ENCODE data around the gene UQCRQ.

Gene UQCRQ

DNA sequence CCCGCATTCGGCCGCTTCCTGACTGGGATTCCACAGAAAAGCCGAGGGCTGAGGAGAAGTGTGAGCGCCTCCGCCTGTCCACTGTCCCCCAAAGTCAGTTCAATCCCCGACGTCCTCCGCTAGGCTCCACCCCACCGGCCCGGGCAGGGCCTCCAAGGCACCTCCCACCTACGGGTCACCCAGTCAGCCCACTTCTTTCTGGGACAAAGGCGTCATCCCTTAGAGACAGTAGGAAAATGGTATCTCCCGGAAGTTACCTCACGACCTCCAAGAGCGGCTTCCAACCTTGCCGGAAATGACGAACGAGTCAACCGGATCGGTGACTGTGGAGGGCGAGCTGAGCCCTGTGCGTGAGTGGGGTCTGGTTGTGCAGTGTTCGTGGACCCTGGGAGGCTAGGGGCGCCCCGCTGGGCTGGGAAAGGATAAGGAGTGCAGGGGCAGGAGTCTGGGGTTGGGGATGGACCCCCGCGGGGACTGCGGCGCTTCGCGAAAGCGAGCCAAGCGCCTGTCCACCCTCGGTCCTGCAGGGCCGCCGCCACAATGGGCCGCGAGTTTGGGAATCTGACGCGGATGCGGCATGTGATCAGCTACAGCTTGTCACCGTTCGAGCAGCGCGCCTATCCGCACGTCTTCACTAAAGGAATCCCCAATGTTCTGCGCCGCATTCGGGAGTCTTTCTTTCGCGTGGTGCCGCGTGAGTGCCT lies at the start of gene UQCRQ, which contains the start of gene GDF9:
TSS of gene UQCRQ (plus strand) at position 301 of the 704 bp plus-strand sequence. CDS start at position 541, 240 bp downstream.
TSS of gene GDF9 (minus strand) at position 128 of the 704 bp plus-strand sequence. CDS start 1,936 bp downstream, outside the sequence.
- DNase-seq (ENCODE audit: low read depth): peak; percentile 100

- DNase-seq (ENCODE audit: low read depth): no peak
Observed at GRCh38 chr5:132817011-132817410, 49.4 kb upstream of the UQCRQ start.

DNA sequence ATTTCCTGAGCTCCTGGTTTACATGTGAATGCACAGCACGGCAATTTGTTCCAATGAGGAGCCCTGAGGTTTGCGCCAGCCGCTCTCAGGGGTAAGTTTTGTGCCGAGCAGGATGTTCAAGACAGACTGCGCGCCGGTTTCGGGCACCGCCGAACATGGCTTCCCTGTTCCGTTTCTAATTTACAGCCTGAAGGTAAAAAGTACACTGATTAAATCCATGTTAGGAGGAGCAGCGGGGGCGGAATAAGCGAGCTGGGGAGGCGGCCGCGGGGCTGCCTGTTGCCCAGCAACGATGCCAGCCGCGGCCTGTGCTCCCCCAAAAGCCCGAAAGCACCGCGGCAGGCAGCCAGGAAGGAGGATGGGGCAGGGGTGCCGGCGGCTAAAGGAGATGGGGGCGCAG lies 47.0 kb upstream of the UQCRQ start:
- DNase-seq (ENCODE audit: low read depth): no peak

- DNase-seq (ENCODE audit: low read depth): peak; percentile 92
Observed at GRCh38 chr5:132820162-132820754, 46.2 kb upstream of the UQCRQ start.

DNA sequence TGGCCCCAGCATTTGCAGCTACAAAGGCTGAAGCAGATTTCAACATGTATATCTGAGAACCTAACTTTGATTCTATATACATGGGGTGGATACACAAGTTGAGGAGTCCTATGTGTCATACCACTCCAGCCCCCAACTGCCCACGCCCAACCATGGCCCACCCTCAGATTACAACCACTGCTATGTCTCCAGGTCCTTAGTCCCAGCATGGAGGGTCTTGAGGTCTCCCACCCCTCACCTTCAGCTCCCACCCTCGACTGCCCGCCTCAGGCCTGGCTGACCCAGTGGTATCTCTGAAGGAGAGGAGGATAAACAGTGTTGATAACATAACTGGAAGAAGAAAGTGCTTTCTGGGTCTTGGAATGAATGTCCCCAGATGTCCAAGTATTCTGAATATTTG lies 45.1 kb upstream of the UQCRQ start:
- DNase-seq (ENCODE audit: low read depth): no peak

DNA sequence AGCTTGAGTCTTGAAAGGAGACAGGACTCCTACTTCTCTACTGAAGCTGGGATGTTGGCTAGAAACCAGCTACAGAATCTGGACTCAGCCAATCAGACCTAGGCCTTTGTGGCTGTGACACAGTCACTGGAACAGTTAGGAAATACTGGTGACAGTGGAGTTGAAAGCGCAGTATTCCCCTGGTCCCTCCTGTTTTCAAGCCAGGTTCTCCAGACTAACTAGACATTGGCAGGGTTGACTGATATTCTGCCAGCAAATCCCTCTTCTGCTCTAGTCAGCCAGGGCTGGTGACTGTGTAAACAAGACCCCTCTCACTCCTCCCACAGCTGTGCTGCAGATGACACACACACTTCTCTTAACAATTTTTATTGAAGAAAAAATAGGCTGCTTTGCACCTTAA lies 44.7 kb upstream of the UQCRQ start:
- DNase-seq (ENCODE audit: low read depth): no peak

DNA sequence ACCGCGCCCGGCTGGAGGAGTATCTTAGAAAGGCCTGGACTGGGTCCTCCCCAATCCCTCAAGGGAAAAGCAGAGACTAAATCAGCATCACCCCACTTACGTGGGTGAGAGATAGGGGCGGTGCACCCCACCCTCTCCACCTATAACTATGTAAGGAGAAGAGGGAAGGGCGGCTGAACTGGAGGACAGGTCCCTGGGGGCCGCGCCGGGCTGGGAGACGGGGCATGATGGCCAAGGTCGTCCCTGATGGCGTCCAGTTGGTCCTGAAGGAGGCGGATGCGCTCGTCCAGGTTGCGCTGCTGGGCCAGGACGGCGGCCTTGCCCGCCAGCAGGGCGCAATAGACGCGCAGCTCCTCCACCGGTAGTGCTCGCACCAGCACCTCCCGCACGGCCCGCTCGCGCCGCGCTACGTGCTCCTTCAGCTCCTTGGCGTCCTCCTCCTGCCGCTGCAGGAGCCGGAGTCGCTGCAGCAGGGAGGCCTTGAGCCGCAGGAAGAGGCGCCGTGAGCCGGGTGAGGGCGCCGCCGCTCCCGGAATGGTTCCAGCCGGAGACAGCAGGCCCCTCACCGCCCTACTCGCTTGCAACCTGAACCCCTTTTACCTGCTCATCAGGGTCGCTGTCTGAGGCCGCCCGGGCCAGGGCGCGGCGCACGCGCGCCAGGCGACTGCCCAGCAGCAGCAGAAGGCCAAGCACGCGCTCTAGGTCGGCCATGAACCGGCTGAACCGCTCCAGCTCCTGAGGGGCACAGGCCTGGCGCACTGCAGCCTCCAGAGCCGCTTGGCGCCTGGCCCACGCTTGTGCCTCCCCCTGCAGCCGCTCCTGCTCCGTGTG lies 43.6 kb upstream of the UQCRQ start:
- DNase-seq (ENCODE audit: low read depth): peak; percentile 48

GRCh38 chr5:132823481-132824050 lies 42.9 kb upstream of the UQCRQ start:
- no peak for DNase-seq (ENCODE audit: low read depth)

GRCh38 chr5:132824426-132824825 lies 42.0 kb upstream of the UQCRQ start:
- no peak for DNase-seq (ENCODE audit: low read depth)

- no peak for DNase-seq (ENCODE audit: low read depth)
Observed at GRCh38 chr5:132825033-132825833, 41.2 kb upstream of the UQCRQ start.

DNA sequence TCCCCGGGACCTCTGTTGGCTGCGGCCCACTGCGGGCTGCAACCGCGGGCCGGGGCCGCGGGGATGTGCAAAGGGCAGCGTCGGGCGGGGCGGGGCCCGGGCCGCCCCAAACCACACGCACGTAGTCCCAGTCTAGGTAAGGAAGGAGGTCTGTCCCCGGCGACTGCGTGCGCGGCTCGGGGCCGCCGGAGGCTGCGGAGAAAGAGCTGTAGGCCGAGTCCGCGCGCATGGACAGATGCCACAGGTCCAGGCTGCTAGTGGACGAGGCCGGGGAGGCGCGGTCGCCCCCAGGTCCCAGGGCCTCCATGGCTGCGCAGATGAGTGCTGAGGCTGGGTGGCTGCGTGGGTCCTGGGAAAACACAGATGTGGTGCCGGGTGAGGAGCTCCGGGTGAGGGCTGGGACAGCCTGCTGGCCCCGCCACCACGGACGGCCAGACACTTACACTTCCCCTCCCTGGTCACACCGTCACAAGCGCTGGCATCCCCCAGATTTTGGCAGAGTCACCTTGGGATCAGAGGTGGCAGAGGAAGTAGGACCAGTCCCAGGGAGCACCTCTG lies 40.5 kb upstream of the UQCRQ start:
- DNase-seq (ENCODE audit: low read depth): no peak

DNA sequence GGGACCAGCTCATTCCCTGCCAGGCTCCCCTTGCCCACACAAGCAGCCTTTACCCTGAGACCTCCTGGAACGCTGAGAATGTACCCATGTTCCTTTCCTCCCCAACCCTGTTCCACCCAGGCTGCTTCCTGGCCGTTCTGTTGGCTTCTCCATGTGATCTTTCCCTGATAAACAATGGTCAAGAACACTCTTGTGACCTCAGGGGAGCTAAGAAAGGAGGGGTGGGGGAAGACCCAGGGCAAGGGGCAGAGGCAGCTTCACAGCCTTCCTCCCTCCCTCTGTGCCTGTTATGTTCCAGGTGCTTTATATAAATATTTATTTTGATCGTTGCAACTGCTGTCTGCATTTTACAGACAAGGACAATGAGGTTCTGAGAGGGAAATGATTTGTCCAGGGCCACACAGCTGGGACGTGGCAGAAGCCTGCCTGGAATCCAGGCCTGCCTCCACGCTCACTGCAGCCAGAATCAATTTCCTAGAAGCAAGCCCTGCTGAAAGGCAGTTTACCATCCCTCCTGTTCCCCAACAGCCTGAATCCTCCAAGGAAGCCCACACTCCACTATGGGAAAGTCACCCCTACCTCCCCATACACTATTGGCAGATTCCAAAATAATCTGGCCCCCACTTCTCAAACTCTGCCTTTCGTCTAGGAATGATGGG lies 39.9 kb upstream of the UQCRQ start:
- no peak for DNase-seq (ENCODE audit: low read depth)

DNA sequence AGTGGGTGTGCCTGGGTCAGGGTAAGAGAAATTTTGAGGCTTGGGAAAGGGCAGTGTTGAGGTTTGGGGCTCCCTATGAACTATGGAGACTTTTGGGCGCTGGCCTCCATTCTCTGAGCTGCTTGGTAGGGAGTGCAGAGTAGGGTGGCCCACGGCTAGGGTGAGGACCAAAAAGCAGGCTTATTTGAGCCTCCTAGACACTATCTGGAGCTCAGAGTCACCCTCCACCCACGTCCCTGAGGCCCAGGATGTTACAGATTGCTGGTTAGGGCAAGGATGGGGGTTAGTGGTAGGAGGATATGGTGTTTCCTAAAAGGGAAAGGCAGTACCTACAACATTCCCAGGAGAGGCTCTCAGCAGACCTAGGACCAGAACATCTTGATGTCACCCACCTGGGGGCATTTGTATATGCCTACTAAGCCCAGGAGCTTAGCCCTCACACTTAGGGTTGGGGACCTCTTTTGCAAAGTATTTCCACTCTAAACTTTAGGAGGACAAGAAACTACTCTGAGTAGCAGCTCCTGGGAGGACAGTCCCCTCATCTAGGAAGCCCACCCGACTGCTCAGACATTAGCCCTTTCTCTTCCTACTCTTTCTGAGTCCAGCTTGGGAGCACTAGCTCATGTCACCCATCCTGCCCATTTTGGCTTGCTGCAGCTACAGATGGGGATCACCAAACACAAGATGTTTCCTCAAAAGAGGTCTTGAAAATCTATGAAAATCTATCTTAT lies 38.3 kb upstream of the UQCRQ start:
- no peak for DNase-seq (ENCODE audit: low read depth)

GRCh38 chr5:132828846-132829494 lies 37.5 kb upstream of the UQCRQ start:
- no peak for DNase-seq (ENCODE audit: low read depth)

DNA sequence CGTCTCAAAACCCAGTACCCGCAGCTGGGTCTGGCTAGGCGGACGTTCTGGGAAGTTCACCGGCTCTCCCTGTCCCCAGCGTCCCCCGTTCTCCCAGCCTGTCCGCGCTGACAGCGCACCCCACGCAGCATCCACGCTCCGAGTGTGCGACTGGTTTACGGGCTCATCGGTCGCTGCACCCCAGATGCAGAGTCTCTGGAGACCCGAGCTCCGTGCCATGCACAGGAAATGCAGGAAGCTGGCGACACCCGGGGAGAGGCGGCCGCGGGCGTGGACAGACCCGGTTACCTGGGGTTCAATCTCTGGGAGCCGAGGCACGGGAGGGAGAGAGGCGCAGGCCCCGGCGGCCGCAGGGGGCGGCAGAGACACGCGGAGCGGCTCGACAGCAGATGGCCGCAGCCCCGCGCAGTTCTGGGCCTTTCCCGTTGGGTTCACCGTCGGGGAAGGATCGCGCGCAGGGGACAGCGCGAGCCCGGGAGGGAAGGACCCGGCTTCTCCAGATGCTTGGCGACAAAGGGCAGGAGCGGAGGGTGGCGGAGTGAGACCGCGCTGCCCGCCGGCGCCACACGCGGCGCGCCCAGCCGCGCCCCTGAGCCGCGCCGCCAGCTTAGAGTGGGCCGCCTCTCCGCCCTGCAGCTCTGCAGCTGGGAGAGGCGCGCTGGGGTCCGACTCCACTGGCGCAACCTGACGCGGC lies 36.6 kb upstream of the UQCRQ start:
- DNase-seq (ENCODE audit: low read depth): peak; percentile 50

DNA sequence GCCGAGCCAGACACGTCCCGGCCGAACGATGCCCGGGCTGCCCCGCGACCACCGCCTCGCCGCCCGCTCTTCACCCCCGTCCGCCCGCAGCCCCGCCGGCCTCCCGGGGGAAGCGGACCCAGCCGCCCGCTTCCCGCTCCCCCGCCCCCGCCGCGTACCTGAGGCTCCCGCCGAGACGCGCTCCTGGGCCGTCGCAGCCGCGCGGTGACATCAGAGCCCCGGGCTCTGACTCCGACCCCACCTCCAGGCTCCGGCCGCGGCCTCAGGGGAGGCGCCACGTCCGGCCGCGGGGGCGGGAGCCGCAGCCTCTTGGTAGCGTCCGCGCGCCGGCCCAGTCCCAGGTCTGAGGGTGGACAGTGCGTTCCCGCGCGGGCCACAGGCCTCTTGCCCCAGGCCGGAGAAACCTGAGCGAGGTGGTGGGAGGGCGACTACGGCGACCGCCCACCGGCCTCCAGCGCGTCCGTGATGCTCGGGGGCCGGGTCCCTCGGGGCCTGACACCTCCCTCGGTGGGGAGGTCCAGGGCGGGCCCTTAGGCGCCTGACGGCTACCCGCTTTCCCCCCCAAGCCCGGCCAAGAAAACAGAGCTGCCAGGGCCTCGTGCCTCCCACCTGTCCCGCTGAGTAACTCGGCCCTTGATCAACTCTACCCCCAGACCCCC lies 35.9 kb upstream of the UQCRQ start, which contains the start of gene SHROOM1:
TSS of gene SHROOM1 (minus strand) at position 212 of the 659 bp plus-strand sequence. CDS start 4,507 bp downstream, outside the sequence.
- DNase-seq (ENCODE audit: low read depth): peak; percentile 37

GRCh38 chr5:132831095-132831860 lies 35.2 kb upstream of the UQCRQ start:
- DNase-seq (ENCODE audit: low read depth): no peak

All from amniotic epithelial cell (primary cell).